HG03039 (cell line): Measurements from ENCODE around the gene MUCL3.
"Not testable (repeated sequence)": the region's sequence is repeated elsewhere in the genome, so short reads cannot be mapped to it uniquely, and the experiment has no call there.

ENCODE experiments used
- ATAC-seq: cut with Tn5 transposase; IDR thresholded peaks from one replicate; pipeline ENCODE4 v1.9.1; 2021; ENCODE audit warnings: mild to moderate bottlenecking, moderate library complexity; ENCODE audit not compliant: unreplicated experiment

MUCL3 gene

DNA sequence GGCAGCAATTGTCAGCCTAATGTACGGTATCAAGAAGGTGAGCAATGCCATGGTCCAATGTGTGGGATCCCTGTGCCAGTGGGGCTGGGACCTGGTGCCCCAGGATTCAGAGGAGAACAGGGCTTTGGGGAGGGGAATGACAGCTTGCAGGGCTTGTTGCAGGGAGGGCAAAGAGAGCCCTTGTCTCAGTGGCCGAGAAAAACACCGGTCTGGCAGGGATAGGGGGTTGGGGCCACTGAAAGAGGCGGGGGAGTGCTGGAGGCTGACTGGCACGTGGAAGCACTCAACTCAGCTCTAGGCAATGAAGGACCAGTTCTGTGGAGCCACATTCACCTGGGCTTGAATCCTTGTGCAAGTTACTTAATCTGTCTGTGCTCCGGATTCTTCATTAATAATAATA is 3.5 kb upstream of the MUCL3 start:
- no peak for ATAC-seq

DNA sequence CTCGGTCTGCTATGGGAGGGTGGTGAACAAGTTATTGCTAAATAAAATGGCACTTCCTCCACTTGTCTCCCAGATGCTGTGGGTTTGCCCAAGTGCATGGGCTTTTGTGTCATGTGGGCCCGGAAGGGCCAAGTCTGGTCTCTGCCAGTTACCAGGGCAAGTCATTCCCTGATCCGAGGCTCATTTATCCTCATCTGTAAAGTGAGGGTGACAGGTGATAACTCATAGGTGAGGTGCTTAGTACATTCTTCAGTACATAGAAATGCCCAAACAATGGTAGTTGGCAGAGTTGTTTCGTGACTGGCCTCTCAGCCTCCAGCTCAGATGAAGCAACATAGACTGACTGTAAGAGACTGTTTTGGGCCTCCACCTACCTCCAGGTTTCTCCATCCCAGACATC is 2.0 kb upstream of the MUCL3 start:
- no peak for ATAC-seq

DNA sequence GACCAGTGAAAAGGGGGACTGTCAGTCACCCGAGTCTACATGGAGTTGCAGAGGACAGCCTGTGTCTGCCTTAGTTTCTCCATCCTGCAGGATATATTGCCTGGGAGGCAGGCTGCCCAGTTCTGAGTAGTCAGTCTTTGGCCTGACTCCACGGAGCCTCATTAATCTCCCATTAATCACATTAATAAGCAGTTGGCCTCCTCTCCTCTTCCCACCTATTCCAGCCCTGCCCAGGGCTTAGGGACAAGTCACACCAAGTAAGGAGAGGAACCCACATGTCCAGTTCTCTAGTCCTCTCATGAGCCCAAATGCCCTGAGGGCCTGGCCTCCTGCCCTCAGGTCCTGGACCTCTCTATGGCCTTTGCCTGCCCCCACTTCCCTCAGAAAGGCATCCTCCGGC is 1.3 kb upstream of the MUCL3 start:
- no peak for ATAC-seq

DNA sequence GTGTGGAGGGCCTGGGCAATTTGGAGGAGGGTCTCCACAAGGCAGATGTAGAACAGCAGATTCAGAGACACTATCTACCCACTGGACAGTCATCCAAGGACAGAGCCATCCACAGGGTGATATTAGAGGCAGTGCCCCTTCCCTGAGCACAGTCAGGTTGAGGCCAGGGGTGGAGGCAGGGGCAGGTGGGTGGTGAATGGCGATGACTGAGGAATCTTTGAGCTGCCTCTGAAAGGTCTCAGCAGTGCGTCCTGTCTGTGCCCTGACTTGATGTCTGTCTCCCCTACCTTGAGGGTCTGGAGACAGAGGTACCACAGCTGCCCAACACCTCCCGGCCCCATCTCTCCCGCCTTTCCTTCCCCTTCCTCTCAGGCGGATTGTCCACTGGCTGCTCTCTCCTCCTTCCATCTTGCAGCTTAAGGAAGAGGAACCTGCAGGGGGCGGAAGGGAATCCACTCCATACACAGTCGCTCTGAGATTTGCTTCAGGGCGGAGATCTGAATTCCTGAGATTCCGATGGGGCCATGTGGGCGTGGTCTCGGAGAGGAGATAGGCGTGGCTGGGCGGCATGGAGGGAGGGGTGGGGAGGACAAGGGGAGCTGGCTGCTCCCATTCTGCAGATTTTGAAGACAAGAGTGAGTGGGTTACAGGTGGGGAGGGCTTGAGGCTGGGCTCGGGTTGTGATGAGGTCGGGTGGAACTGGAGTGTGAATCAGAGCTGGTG is 1.7 kb downstream of the MUCL3 start:
- ATAC-seq: no peak

DNA sequence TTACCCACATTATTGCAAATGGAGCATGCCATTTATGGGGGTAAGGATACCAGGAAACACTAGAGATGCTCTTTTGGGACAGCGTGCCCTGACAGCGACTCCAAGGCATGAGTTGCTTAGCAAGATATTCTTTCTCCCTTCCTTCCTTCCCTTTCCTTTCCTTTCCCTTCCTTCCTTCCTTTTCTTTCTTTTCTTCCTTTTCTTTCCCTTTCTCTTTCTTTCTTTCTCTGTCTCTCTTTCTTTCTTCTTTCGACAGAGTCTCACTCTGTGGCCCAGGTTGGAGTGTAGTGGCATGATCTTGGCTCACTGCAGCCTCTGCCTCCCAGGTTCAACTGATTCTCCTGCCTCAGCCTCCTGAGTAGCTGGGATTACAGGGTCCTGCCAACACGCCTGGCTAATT is 3.3 kb downstream of the MUCL3 start:
- ATAC-seq: no peak

DNA sequence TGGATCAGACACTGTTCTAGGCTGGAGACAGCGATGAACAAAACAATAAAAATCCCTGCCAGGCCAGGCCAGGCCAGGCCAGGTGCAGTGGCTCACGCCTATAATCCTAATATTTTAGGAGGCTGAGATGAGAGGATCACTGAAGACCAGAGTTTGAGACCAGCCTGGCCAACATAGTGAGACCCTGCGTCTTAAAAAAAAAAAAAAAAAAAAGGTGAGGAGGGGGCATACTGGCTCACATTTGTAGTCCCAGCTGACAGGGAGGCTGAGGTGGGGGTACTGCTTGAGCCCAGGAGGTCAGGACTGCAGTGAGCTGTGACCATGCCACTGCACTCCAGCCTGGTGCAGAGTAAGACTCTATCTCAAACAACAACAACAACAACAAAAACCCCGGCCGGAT is 4.5 kb downstream of the MUCL3 start:
- ATAC-seq: no peak

DNA sequence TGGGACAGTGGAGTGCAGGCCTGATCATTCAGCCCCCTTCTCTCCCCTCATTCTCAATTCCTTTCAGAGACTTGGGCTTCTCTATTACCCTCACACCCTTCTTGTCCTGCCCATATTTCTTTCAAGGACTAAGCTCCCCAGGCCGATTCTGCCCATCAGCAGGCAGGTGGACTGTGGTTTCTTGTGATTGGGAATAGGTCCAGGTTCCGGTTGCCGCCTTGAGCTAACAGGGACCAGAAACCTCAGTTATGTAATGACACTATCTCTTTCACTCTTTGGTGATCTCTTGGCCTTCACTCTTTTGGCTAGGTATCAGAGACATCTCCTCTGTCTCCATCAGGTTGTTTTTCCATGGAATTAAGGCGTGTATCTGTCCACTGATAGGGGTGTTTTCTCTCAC is 6.5 kb downstream of the MUCL3 start:
- ATAC-seq: no peak

DNA sequence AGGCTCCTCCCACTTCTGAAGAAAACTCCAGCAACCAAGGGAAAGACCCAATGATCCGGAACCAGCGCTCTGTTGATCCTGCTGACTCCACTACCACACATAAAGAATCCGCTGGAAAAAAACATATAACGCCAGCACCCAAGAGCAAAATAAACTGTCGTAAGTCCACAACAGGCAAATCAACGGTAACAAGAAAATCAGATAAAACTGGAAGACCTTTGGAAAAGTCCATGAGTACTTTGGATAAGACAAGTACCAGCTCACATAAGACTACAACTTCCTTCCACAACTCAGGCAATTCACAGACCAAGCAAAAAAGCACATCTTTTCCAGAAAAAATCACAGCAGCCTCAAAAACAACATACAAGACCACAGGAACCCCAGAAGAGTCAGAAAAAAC is 8.0 kb downstream of the MUCL3 start:
- ATAC-seq: no peak

DNA sequence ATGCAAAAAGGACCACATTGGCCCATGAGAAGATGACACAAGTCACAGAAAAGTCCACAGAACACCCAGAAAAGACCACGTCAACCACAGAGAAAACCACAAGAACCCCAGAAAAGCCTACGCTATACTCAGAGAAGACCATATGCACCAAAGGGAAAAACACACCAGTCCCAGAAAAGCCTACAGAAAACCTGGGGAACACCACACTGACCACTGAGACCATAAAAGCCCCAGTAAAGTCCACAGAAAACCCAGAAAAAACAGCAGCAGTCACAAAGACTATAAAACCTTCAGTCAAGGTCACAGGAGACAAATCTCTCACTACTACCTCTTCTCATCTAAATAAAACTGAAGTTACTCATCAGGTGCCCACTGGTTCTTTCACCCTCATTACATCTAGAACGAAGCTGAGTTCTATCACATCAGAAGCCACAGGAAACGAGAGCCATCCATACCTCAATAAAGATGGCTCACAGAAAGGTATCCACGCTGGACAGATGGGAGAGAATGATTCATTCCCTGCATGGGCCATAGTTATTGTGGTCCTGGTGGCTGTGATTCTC is 11.2 kb downstream of the MUCL3 start:
- no peak for ATAC-seq

DNA sequence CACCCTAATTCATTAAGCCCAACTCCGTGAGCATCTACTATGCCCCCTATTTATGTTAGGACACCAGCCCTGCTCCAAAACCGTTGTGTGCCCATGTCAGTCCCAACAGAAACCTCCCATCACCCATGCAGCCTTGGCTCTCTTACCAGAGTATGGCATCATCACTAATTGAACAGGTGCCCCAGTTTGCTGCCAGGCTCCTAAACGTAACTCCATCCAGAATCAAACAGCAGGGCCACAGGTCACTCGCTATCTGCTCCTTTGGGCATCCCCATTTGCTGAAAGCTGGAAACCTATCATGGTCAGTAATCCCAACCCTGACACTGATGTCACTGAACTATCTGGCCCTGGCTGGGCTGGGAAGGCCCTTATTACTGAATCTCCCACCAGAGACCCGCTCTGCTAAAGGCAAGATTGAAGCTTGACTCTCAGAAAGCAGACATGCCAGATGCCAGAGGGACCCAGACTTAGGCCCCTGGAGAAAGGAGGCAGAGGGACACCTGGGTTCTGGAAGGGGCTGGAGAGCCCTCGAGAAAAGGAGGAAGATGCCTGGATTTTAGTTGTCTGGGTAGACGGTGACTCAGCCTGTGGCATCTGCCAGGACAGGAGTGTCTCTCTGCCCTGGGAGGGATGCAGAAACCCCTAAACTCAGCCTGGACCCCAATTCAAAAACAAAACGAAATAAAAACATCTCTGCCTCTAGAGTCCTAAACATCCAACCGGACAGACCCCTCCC is 14.0 kb downstream of the MUCL3 start:
- ATAC-seq: no peak

DNA sequence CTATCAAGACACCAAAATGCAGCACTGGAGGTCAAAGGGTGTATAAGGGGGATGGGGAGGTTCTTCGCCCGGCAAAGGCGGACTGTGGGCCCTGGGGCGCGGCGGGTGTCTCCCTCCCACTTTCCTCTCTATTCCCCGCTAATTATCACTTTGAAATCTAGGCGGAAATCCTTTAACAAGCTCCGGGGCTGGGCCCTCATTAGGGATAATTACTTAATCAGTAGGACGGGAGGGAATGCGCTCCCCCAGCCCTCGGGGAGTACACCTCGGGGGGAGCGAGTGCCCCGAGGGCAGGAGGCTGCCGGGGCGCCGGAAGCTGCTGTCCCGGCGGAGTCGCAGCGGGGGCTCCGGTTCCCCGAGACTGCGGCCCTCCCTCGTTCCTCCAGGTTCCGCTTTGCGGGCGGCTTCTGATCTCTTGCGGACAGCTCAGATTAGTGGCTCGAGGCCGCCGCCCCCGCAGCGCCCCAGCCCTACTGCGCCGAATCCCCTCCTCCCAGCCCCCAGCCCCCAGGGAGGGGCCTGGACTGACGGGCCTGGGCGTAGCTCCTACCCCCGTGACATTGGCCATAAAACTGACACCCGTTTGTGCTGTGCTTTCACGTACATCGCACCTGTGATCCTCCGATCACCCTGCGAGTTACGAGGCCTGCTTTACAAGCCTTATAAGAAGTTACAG is 14.7 kb downstream of the MUCL3 start:
- peak; percentile 48 for ATAC-seq

DNA sequence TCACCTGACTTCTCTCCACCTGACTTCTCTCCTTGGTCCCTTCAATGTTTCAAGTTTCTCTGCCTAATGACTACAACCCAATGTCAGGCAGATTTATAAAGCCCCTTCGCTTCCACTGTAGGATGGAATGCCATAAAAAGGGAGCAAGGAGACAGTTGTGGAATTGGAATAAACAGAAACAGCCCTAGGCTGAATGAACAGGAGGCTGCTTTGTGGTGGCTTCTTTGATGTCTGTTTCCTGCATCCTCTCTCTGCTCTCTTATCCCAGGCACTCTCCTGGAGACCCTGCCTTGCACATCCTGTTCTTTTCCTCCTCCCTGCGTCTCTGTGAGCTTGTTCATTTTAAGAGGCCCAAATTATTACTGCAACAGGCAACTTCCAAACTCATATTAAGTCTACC is 16.9 kb downstream of the MUCL3 start:
- ATAC-seq: no peak

DNA sequence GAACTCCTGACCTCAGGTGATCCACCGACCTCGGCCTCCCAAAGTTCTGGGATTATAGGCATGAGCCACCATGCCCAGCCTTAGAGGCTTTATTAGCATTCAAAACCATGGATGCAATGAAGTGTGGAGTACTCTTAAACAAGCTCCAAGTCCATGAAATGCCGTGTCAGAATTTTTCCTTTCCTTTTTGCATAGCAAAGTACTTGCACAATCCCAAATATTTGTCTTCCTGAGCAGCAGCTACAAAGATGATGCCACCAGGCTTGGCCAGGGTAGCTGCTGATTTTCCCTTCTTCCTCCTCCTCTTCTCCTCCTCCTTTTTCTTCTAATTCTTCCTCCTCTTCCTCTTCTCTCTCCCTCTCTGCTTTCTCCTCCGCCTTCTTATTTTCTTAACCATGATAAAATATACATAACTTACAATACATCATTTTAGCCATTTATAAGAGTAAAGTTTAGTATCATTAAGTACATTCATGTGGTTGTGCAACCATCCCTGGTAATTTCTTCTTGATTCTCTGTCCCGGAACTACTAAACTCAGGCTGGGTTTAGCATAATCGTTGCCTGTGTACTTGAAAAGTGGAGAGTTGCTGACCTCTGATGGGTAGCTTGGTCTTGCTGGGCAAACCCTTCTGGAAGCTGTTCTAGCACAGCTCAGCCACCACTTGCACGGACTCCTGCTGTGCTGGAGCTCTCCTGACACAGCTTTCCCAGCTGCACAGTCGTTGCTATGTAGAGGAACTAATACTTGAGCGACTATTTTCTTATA is 20.3 kb downstream of the MUCL3 start:
- no peak for ATAC-seq

DNA sequence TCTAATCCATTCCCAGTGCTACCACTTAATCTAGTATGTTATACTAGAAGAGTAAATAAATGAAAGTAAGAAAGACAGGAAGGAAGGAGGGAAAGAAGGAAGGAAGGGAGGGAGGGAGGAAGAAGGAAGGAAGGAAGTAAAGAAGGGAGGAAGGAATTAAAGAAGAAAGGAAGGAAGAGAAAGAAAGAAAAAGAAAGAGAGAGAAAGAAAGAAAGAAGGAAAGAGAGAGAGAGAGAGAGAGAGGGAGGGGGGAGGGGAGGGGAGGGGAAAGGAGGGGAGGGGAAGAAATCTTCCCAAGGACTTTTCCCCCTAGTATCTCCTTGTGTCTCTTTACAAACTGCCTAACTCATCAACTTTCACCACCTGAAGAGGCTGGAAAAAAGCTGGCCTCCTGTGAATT is 21.9 kb downstream of the MUCL3 start:
- ATAC-seq: no peak

DNA sequence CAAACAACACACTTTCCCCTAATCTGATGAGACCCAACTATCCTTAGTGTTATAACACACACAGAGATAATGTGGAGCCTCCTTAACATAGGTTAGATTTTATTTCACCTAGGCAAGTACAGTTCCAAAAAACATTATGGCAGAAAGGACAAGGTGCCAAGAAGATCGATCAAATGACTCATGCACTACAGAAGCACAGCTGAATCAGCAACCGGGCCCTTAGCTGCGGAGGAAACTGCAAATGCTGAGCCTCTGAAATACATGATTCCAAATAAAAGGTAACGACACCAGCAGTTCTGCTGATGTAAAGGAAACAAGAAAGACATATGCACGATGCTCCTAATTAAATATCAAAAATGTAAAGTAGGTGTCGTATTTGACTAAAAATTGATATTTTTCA is 22.9 kb downstream of the MUCL3 start:
- no peak for ATAC-seq

DNA sequence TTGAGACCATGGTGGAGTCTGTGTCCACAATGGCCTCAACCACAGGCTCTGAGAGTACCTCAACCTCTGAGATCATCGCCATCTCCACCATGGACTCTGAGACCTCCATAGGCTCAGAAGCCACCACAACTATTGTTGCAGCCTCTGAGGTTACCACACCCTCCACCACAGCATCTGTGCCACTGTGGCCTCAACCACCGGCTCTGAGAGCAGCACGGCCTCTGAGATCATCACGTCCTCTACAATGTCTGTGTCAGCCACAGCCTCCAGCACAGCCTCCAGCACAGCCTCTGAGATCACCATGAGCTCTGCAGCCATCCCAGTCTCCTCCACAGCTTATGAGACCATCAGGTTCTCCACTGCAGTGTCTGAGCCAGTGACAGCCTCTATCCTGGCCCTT is 23.3 kb downstream of the MUCL3 start:
- ATAC-seq: no peak

DNA sequence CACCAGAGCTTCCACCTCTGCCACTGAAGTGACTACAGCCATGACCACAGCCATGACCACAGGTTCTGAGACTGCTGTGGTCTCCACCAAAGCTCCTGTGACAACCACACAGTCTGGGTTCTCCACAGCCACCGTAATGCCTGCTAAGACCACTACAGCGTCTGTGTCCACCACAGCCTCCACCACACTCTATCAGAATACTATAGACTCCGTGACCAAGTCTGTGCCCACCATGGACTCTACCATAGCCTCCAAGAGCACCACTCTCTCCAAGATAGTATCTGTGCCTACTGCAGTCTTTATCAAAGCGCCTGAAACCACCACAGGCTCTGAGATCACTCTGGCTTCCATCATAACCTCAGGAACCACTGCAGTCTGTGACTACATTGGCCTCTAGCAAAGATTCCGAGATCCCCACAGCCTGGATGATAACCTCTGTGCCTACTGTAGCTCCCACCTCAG is 24.4 kb downstream of the MUCL3 start:
- ATAC-seq: no peak

DNA sequence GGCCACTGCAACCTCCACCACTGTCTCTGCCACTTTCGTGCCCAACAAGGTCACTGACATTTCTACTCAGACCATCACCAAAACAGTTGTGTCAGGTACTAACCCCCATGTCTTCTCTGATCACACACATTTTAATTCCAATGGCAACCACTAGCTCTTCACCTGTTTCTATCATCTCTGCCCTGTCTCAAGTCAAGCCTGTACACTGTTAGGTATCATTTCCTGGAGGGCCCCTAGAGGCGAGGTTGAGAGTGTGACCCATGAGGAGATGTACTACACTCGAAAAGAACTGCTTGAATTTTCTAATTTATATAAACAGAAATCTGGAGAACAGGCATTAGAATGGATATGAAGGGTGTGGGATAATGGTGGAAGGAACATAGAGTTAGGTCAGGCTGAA is 25.4 kb downstream of the MUCL3 start:
- ATAC-seq: no peak

DNA sequence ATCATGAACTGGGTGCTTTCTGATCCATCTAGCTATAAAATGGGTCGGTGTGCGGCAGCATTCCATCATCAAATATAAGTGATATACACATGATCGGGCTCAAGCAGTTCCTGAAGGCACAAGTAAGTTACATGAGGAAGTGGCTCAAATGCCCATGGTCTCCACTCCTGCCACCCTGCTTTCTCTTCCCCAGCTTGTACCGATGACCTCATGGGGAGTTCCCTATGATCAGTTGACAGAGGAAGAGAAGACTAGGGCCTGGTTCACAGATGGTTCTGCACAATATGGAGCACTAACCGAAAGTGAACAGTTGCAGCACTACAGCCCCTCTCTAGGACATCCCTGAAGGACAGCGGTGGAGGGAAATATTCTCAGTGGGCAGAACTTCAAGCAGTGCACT is 28.4 kb downstream of the MUCL3 start:
- ATAC-seq: not testable (repeated sequence)

DNA sequence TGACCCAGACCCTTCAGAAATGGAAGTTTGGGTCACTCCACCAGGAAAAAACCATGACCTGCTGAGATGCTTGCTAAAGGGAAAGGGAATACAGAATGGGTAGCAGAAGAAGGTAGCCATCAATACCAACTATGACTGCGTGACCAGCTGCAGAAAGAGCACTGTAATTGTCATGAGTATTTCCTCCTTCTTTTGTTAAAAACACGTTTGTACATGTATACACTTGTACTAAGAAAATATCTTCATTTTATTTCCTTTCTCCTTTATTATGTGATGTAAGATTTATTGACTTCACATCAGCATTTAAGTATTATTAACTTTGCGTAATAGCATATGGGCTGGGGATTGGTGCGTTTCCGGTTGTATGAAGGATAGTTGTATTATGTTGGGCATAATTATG is 30.2 kb downstream of the MUCL3 start:
- ATAC-seq: no peak

DNA sequence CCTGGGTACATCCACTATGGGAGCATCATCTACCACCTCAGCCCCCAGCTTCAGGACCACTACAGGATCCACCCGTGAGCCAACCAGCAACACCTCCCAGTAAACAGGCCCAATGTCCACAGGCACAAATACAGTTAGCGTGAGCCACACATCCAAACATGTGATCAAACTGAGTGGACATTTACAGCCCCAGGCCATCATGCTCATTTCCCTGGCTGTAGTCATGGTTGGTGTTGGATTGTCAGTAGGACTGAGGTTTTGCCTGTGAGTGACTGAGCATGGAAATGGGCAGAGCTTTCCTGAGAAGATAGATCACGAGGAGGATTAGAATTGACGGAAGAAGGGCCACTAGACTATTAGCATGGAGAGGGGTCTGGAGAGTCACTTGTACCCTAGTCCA is 32.0 kb downstream of the MUCL3 start:
- no peak for ATAC-seq
